GM19467 (cell line): ENCODE measurements around the gene DNAAF3.
"Not testable (repeated sequence)": the region's sequence is repeated elsewhere in the genome, so short reads cannot be mapped to it uniquely, and the experiment has no call there.

Source experiments
- ATAC-seq: cut with Tn5 transposase; IDR thresholded peaks from one replicate; pipeline ENCODE4 v1.9.1; 2021; ENCODE audit warnings: mild to moderate bottlenecking, moderate library complexity; ENCODE audit not compliant: unreplicated experiment

Gene DNAAF3

GRCh38 chr19:55176076-55176475 is 9.7 kb upstream of the DNAAF3 start:
- ATAC-seq, result no peak

- ATAC-seq, result no peak
Observed at GRCh38 chr19:55175117-55175867, 8.9 kb upstream of the DNAAF3 start.

GRCh38 chr19:55174425-55175116 is 8.2 kb upstream of the DNAAF3 start:
- no peak for ATAC-seq

- no peak for ATAC-seq
Observed at GRCh38 chr19:55173714-55174409, 7.4 kb upstream of the DNAAF3 start.

GRCh38 chr19:55173186-55173713 is 6.8 kb upstream of the DNAAF3 start:
- ATAC-seq, result no peak

GRCh38 chr19:55172741-55173140 is 6.3 kb upstream of the DNAAF3 start:
- no peak for ATAC-seq

- ATAC-seq, result not testable (repeated sequence)
Observed at GRCh38 chr19:55172318-55172717, 5.9 kb upstream of the DNAAF3 start.

- ATAC-seq, result no peak
Observed at GRCh38 chr19:55171440-55171839, 5.0 kb upstream of the DNAAF3 start.

GRCh38 chr19:55169136-55169535 is 2.7 kb upstream of the DNAAF3 start:
- ATAC-seq, result no peak

- ATAC-seq, result no peak
Observed at GRCh38 chr19:55165952-55166529, 372 bp downstream of the DNAAF3 start.

GRCh38 chr19:55161571-55162322 is 4.7 kb downstream of the DNAAF3 start:
- no peak for ATAC-seq

- ATAC-seq, result no peak
Observed at GRCh38 chr19:55160986-55161365, 5.4 kb downstream of the DNAAF3 start.

GRCh38 chr19:55160128-55160985 is 6.1 kb downstream of the DNAAF3 start:
- no peak for ATAC-seq

- ATAC-seq, result no peak
Observed at GRCh38 chr19:55158848-55159749, 7.3 kb downstream of the DNAAF3 start.

- ATAC-seq, result no peak
Observed at GRCh38 chr19:55158423-55158822, 8.0 kb downstream of the DNAAF3 start.

- no peak for ATAC-seq
Observed at GRCh38 chr19:55157064-55157908, 9.1 kb downstream of the DNAAF3 start, which contains the start of gene TNNI3. TSS of gene TNNI3 (minus strand) at chr19:55157732. CDS start at chr19:55157589, 143 bp downstream.

GRCh38 chr19:55156202-55157063 is 10.0 kb downstream of the DNAAF3 start:
- ATAC-seq, result no peak
